Measurements from ENCODE around the gene NYAP2.

NYAP2 gene

GRCh38 chr2:225515033-225515432 is 115.5 kb downstream of the NYAP2 start:
- no peak overlapping the region for H2AFZ ChIP-seq (ENCODE audit: insufficient read depth, low read length, poor library complexity)
- H3K4me3 ChIP-seq (ENCODE audit: low read depth, low read length), result no peak overlapping the region
- no peak overlapping the region for H2AK5ac ChIP-seq (ENCODE audit: low read length)
- H3K4ac ChIP-seq (ENCODE audit: low read depth, low read length), result no peak overlapping the region
- H3K27ac ChIP-seq (ENCODE audit: low read depth, low read length), result no peak overlapping the region
- H3K4me2 ChIP-seq (ENCODE audit: low read length), result no peak overlapping the region
- H2BK5ac ChIP-seq (ENCODE audit: low read depth, low read length, poor library complexity), result no peak overlapping the region
- H3K18ac ChIP-seq (ENCODE audit: low read length), result no peak overlapping the region
- H4K91ac ChIP-seq (ENCODE audit: low read depth, low read length), result no peak overlapping the region
- H3K23ac ChIP-seq (ENCODE audit: low read length), result no peak overlapping the region
- H3K4me1 ChIP-seq (ENCODE audit: control insufficient read depth in 1 of 2, insufficient read depth in 2 of 2, low read length in 2 of 2), result no peaks in the 10 kb centered on the region
- no peak overlapping the region for H3K14ac ChIP-seq (ENCODE audit: low read length)
- H4K8ac ChIP-seq (ENCODE audit: low read depth, low read length), result no peak overlapping the region
- H3K9ac ChIP-seq (ENCODE audit: low read length), result no peak overlapping the region
- no peak overlapping the region for H2BK120ac ChIP-seq (ENCODE audit: insufficient read depth, low read length, poor library complexity)
- no peak overlapping the region for H2BK12ac ChIP-seq (ENCODE audit: low read length)
- no peaks in the 10 kb centered on the region for H3K27me3 ChIP-seq (ENCODE audit: insufficient read depth, low read length)
- no peaks in the 10 kb centered on the region for H3K9me3 ChIP-seq (ENCODE audit: insufficient read depth, low read depth, low read length)
- DNase-seq, result no peak
- no peaks in the 10 kb centered on the region for H3K36me3 ChIP-seq (ENCODE audit: control insufficient read depth in 1 of 2, insufficient read depth in 2 of 2, low read length in 2 of 2)
- no peak overlapping the region for H4K12ac ChIP-seq (ENCODE audit: low read depth, low read length)
- H3K79me1 ChIP-seq (ENCODE audit: low read length), result no peaks in the 10 kb centered on the region
- H3K79me2 ChIP-seq (ENCODE audit: control insufficient read depth, insufficient read depth, low read length, poor library complexity), result no peaks in the 10 kb centered on the region

- Histone ChIP-seq H2AK5ac (ENCODE audit: low read length) (no peak overlapping the region), H3K27ac (ENCODE audit: low read depth, low read length) (no peak overlapping the region), H3K79me2 (ENCODE audit: control insufficient read depth, insufficient read depth, low read length, poor library complexity) (no peaks in the 10 kb centered on the region), H4K91ac (ENCODE audit: low read depth, low read length) (no peak overlapping the region), H2BK120ac (ENCODE audit: insufficient read depth, low read length, poor library complexity) (no peak overlapping the region), H3K4me2 (ENCODE audit: low read length) (no peak overlapping the region), H3K23ac (ENCODE audit: low read length) (no peak overlapping the region), H3K14ac (ENCODE audit: low read length) (no peak overlapping the region), H2BK12ac (ENCODE audit: low read length) (no peak overlapping the region), H3K18ac (ENCODE audit: low read length) (no peak overlapping the region), H3K27me3 (ENCODE audit: insufficient read depth, low read length) (no peaks in the 10 kb centered on the region), H3K4ac (ENCODE audit: low read depth, low read length) (no peak overlapping the region), H4K12ac (ENCODE audit: low read depth, low read length) (no peak overlapping the region), H3K9ac (ENCODE audit: low read length) (no peak overlapping the region), H3K79me1 (ENCODE audit: low read length) (no peaks in the 10 kb centered on the region), H3K9me3 (ENCODE audit: insufficient read depth, low read depth, low read length) (no peaks in the 10 kb centered on the region), H4K8ac (ENCODE audit: low read depth, low read length) (no peak overlapping the region), H2BK5ac (ENCODE audit: low read depth, low read length, poor library complexity) (no peak overlapping the region), H3K36me3 (ENCODE audit: control insufficient read depth in 1 of 2, insufficient read depth in 2 of 2, low read length in 2 of 2) (no peaks in the 10 kb centered on the region), H3K4me3 (ENCODE audit: low read depth, low read length) (peak overlapping the region; percentile 46), H3K4me1 (ENCODE audit: control insufficient read depth in 1 of 2, insufficient read depth in 2 of 2, low read length in 2 of 2) (no peaks in the 10 kb centered on the region), H2AFZ (ENCODE audit: insufficient read depth, low read length, poor library complexity) (no peak overlapping the region)
- no peak for DNase-seq
- WGBS (ENCODE audit: extremely low coverage, insufficient coverage, insufficient read length), result no CpG with 5 or more reads among the region's 4 CpGs
Observed at GRCh38 chr2:225526760-225527390, 127.4 kb downstream of the NYAP2 start.

GRCh38 chr2:225531559-225531958 is 132.0 kb downstream of the NYAP2 start:
- Histone ChIP-seq H3K9ac (ENCODE audit: low read length) (no peak overlapping the region), H2BK120ac (ENCODE audit: insufficient read depth, low read length, poor library complexity) (no peak overlapping the region), H3K14ac (ENCODE audit: low read length) (no peak overlapping the region), H3K4me2 (ENCODE audit: low read length) (no peak overlapping the region), H3K9me3 (ENCODE audit: insufficient read depth, low read depth, low read length) (no peaks in the 10 kb centered on the region), H3K4me1 (ENCODE audit: control insufficient read depth in 1 of 2, insufficient read depth in 2 of 2, low read length in 2 of 2) (peaks cover 0 to 2% of the 10 kb centered on the region in 2 experiments), H3K79me2 (ENCODE audit: control insufficient read depth, insufficient read depth, low read length, poor library complexity) (no peaks in the 10 kb centered on the region), H3K4ac (ENCODE audit: low read depth, low read length) (no peak overlapping the region), H3K18ac (ENCODE audit: low read length) (no peak overlapping the region), H4K8ac (ENCODE audit: low read depth, low read length) (no peak overlapping the region), H2BK12ac (ENCODE audit: low read length) (no peak overlapping the region), H3K27me3 (ENCODE audit: insufficient read depth, low read length) (no peaks in the 10 kb centered on the region), H3K27ac (ENCODE audit: low read depth, low read length) (no peak overlapping the region), H2AFZ (ENCODE audit: insufficient read depth, low read length, poor library complexity) (no peak overlapping the region), H4K12ac (ENCODE audit: low read depth, low read length) (no peak overlapping the region), H4K91ac (ENCODE audit: low read depth, low read length) (no peak overlapping the region), H3K36me3 (ENCODE audit: control insufficient read depth in 1 of 2, insufficient read depth in 2 of 2, low read length in 2 of 2) (no peaks in the 10 kb centered on the region), H3K79me1 (ENCODE audit: low read length) (no peaks in the 10 kb centered on the region), H2AK5ac (ENCODE audit: low read length) (no peak overlapping the region), H2BK5ac (ENCODE audit: low read depth, low read length, poor library complexity) (no peak overlapping the region), H3K23ac (ENCODE audit: low read length) (no peak overlapping the region), H3K4me3 (ENCODE audit: low read depth, low read length) (no peak overlapping the region)
- DNase-seq, result no peak
- no CpG with 5 or more reads among the region's 3 CpGs for WGBS (ENCODE audit: extremely low coverage, insufficient coverage, insufficient read length)

GRCh38 chr2:225532096-225532495 is 132.6 kb downstream of the NYAP2 start:
- no peak for DNase-seq
- no peak overlapping the region for H3K18ac ChIP-seq (ENCODE audit: low read length)
- H4K91ac ChIP-seq (ENCODE audit: low read depth, low read length), result no peak overlapping the region
- no peak overlapping the region for H3K4me3 ChIP-seq (ENCODE audit: low read depth, low read length)
- H2AK5ac ChIP-seq (ENCODE audit: low read length), result no peak overlapping the region
- no peak overlapping the region for H2AFZ ChIP-seq (ENCODE audit: insufficient read depth, low read length, poor library complexity)
- H4K8ac ChIP-seq (ENCODE audit: low read depth, low read length), result no peak overlapping the region
- no peak overlapping the region for H2BK12ac ChIP-seq (ENCODE audit: low read length)
- no peak overlapping the region for H2BK5ac ChIP-seq (ENCODE audit: low read depth, low read length, poor library complexity)
- no peaks in the 10 kb centered on the region for H3K79me1 ChIP-seq (ENCODE audit: low read length)
- no peak overlapping the region for H3K4ac ChIP-seq (ENCODE audit: low read depth, low read length)
- peaks cover 0 to 2% of the 10 kb centered on the region in 2 experiments for H3K4me1 ChIP-seq (ENCODE audit: control insufficient read depth in 1 of 2, insufficient read depth in 2 of 2, low read length in 2 of 2)
- H3K14ac ChIP-seq (ENCODE audit: low read length), result no peak overlapping the region
- no peaks in the 10 kb centered on the region for H3K79me2 ChIP-seq (ENCODE audit: control insufficient read depth, insufficient read depth, low read length, poor library complexity)
- H3K27me3 ChIP-seq (ENCODE audit: insufficient read depth, low read length), result no peaks in the 10 kb centered on the region
- WGBS (ENCODE audit: extremely low coverage, insufficient coverage, insufficient read length), result no CpG with 5 or more reads among the region's 1 CpG
- no peak overlapping the region for H3K27ac ChIP-seq (ENCODE audit: low read depth, low read length)
- no peak overlapping the region for H2BK120ac ChIP-seq (ENCODE audit: insufficient read depth, low read length, poor library complexity)
- no peaks in the 10 kb centered on the region for H3K36me3 ChIP-seq (ENCODE audit: control insufficient read depth in 1 of 2, insufficient read depth in 2 of 2, low read length in 2 of 2)
- no peak overlapping the region for H3K23ac ChIP-seq (ENCODE audit: low read length)
- H4K12ac ChIP-seq (ENCODE audit: low read depth, low read length), result no peak overlapping the region
- H3K4me2 ChIP-seq (ENCODE audit: low read length), result no peak overlapping the region
- H3K9me3 ChIP-seq (ENCODE audit: insufficient read depth, low read depth, low read length), result no peaks in the 10 kb centered on the region
- H3K9ac ChIP-seq (ENCODE audit: low read length), result no peak overlapping the region
